ENCODE measurements around the gene PAXX.

PAXX gene

GRCh38 chr9:137023583-137023991 is 31.4 kb downstream of the PAXX start:
- TF ChIP-seq CTCF (IDR thresholded peaks at IDR 0.05), result no peak
- DNase-seq (ENCODE audit: low spot score), result no peak
- Histone ChIP-seq H3K27ac (peak overlapping the region in 1 of 2 donors; percentile 37), H3K4me3 (no peak overlapping the region)

GRCh38 chr9:137025517-137025966 is 33.3 kb downstream of the PAXX start:
- DNase-seq (ENCODE audit: low spot score), result no peak
- Histone ChIP-seq H3K27ac (peak overlapping the region in 1 of 2 donors; percentile 38), H3K4me3 (no peak overlapping the region)

GRCh38 chr9:137026384-137026783 is 34.2 kb downstream of the PAXX start:
- TF ChIP-seq CTCF (IDR thresholded peaks at IDR 0.05), result no peak
- DNase-seq (ENCODE audit: low spot score), result no peak
- peak overlapping the region in 1 of 2 donors; percentile 82 for H3K27ac ChIP-seq
- peak overlapping the region; percentile 85 for H3K4me3 ChIP-seq

More at GRCh38 chr9:137025517-137025966, 33.3 kb downstream of the PAXX start:
- TF ChIP-seq CTCF (IDR thresholded peaks at IDR 0.05), result no peak

GRCh38 chr9:137026828-137027227 is 34.6 kb downstream of the PAXX start:
- H3K4me3 ChIP-seq, result peak overlapping the region; percentile 85
- TF ChIP-seq CTCF (IDR thresholded peaks at IDR 0.05), result no peak
- no peak for DNase-seq (ENCODE audit: low spot score)
- H3K27ac ChIP-seq, result peak overlapping the region in 1 of 2 donors; percentile 82

- no peak for TF ChIP-seq CTCF (IDR thresholded peaks at IDR 0.05)
- Histone ChIP-seq H3K4me3 (peak within 1 kb of the TSS; percentile 85), H3K27ac (peak within 1 kb of the TSS; percentile 64 to 82)
- no peak for DNase-seq (ENCODE audit: low spot score)
These were observed 35.4 kb downstream of the PAXX start, which contains the start of gene ABCA2 for GRCh38 chr9:137027369-137028262. Gene ABCA2, minus strand, starts transcription at chr9:137028237. Its CDS starts 97 bp downstream, at chr9:137028140.

GRCh38 chr9:137028263-137029057 is 36.2 kb downstream of the PAXX start:
- no peak for DNase-seq (ENCODE audit: low spot score)
- no peak for TF ChIP-seq CTCF (IDR thresholded peaks at IDR 0.05)
- Histone ChIP-seq H3K4me3 (peak overlapping the region; percentile 85), H3K27ac (peak overlapping the region; percentile 64 to 82)
